DND-41 (cell line): ENCODE results near the gene CTIF.

Source experiments
- ATAC-seq: fragments of 200-7000 bp; cut with Tn5 transposase; 3 replicates; pipeline ENCODE4 v1.9.1; 2021; ENCODE audit warnings: low read depth; ENCODE audit not compliant: insufficient read depth
- DNase-seq: peaks from one replicate; pipeline ENCODE4 v3.0.0-alpha.2; 2020
- H2AFZ ChIP-seq: 2 replicates; pipeline ENCODE4 v1.6.0; 2012; ENCODE audit warnings: low read depth, low read length
- H3K27ac ChIP-seq: 2 replicates; pipeline ENCODE4 v1.5.1; 2012; ENCODE audit warnings: low read length, inconsistent platforms
- H3K27me3 ChIP-seq: fragments of 200-600 bp; sonication (generic); 2 replicates; pipeline ENCODE4 v1.6.0; 2012; ENCODE audit warnings: low read length, mild to moderate bottlenecking, inconsistent platforms; ENCODE audit not compliant: insufficient read depth, poor library complexity
- H3K36me3 ChIP-seq: 2 replicates; pipeline ENCODE4 v1.5.1; 2012; ENCODE audit warnings: low read length, inconsistent platforms; ENCODE audit not compliant: insufficient read depth
- H3K4me1 ChIP-seq: 2 replicates; pipeline ENCODE4 v1.5.1; 2012; ENCODE audit warnings: mild to moderate bottlenecking, low read length; ENCODE audit not compliant: insufficient read depth
- H3K4me2 ChIP-seq: 2 replicates; pipeline ENCODE4 v1.6.0; 2012; ENCODE audit warnings: mild to moderate bottlenecking, moderate library complexity, low read length, inconsistent platforms; ENCODE audit not compliant: insufficient read depth
- H3K4me3 ChIP-seq, 2 experiments: fragments of 200-600 bp in 1 of 2; shearing (Covaris generic) in 1 of 2; 2 replicates each; pipeline ENCODE4 v1.5.1; 2012 to 2016; ENCODE audit warnings: inconsistent platforms in 2 of 2, low read length in 2 of 2, mild to moderate bottlenecking in 2 of 2, low read depth in 1 of 2, moderate library complexity in 1 of 2
- H3K79me2 ChIP-seq: 2 replicates; pipeline ENCODE4 v1.6.0; 2012; ENCODE audit warnings: low read length, inconsistent platforms; ENCODE audit not compliant: insufficient read depth
- H3K9ac ChIP-seq: 2 replicates; pipeline ENCODE4 v1.6.0; 2012; ENCODE audit warnings: low read depth, mild to moderate bottlenecking, inconsistent platforms, low read length, moderate library complexity
- H3K9me3 ChIP-seq: 2 replicates; pipeline ENCODE4 v1.5.1; 2012; ENCODE audit warnings: low read length, moderate library complexity, mild to moderate bottlenecking, inconsistent platforms; ENCODE audit not compliant: insufficient read depth, severe bottlenecking
- H4K20me1 ChIP-seq: 2 replicates; pipeline ENCODE4 v1.6.0; 2012; ENCODE audit warnings: low read length; ENCODE audit not compliant: insufficient read depth
- CTCF ChIP-seq: IDR thresholded peaks from 2 replicates; pipeline ENCODE4 v1.5.1; 2012; ENCODE audit warnings: borderline replicate concordance, low read length, moderate library complexity, mild to moderate bottlenecking; ENCODE audit not compliant: poor library complexity, severe bottlenecking; ENCODE audit errors: extremely low read depth
- EZH2 ChIP-seq: IDR thresholded peaks from 3 replicates; pipeline ENCODE4 v1.6.1; 2012; ENCODE audit warnings: borderline replicate concordance, low read depth, mild to moderate bottlenecking, moderate library complexity, low read length, inconsistent platforms; ENCODE audit not compliant: severe bottlenecking

The CTIF gene

GRCh38 chr18:48723016-48723415 is 184.2 kb downstream of the CTIF start:
- ATAC-seq = no peak
- H3K9ac ChIP-seq = no peak overlapping the region
- H3K4me2 ChIP-seq = no peak overlapping the region
- H3K27me3 ChIP-seq = no peaks in the 10 kb centered on the region
- no peak for TF ChIP-seq CTCF
- H3K79me2 ChIP-seq = no peaks in the 10 kb centered on the region
- no peaks in the 10 kb centered on the region for H4K20me1 ChIP-seq
- no peaks in the 10 kb centered on the region for H3K9me3 ChIP-seq
- no peak overlapping the region for H3K4me3 ChIP-seq
- no peaks in the 10 kb centered on the region for H3K4me1 ChIP-seq
- DNase-seq = no peak
- no peaks in the 10 kb centered on the region for H3K36me3 ChIP-seq
- H3K27ac ChIP-seq = no peak overlapping the region
- H2AFZ ChIP-seq = no peak overlapping the region

GRCh38 chr18:48723837-48724236 is 185.0 kb downstream of the CTIF start:
- TF ChIP-seq EZH2 (no peak), CTCF (no peak)
- no peak for DNase-seq
- Histone ChIP-seq H3K4me1 (no peaks in the 10 kb centered on the region), H3K79me2 (no peaks in the 10 kb centered on the region), H3K9me3 (no peaks in the 10 kb centered on the region), H3K4me3 (no peak overlapping the region), H3K27me3 (no peaks in the 10 kb centered on the region), H3K4me2 (no peak overlapping the region), H3K27ac (no peak overlapping the region), H3K9ac (no peak overlapping the region), H3K36me3 (no peaks in the 10 kb centered on the region), H2AFZ (no peak overlapping the region), H4K20me1 (no peaks in the 10 kb centered on the region)
- ATAC-seq = no peak

GRCh38 chr18:48724442-48724841 is 185.6 kb downstream of the CTIF start:
- no peaks in the 10 kb centered on the region for H3K4me1 ChIP-seq
- DNase-seq = no peak

More at GRCh38 chr18:48724442-48724841, 185.6 kb downstream of the CTIF start:
- H3K36me3 ChIP-seq = no peaks in the 10 kb centered on the region
- no peaks in the 10 kb centered on the region for H3K27me3 ChIP-seq
- no peak for ATAC-seq
- no peak overlapping the region for H3K4me2 ChIP-seq
- H2AFZ ChIP-seq = no peak overlapping the region
- H4K20me1 ChIP-seq = no peaks in the 10 kb centered on the region
- no peak overlapping the region for H3K9ac ChIP-seq
- TF ChIP-seq EZH2 (no peak), CTCF (no peak)
- no peaks in the 10 kb centered on the region for H3K9me3 ChIP-seq
- H3K4me3 ChIP-seq = no peak overlapping the region
- H3K27ac ChIP-seq = no peak overlapping the region
- H3K79me2 ChIP-seq = no peaks in the 10 kb centered on the region
